Measurements from ENCODE around the gene PAK1. TPM values are rescaled to one million over a fixed set of nuclear protein-coding genes. Genes with fewer than 3 reads are reported as not detected.

Gene PAK1
- total and polyA plus RNA-seq, 2 donors = 27.7 to 36.6 TPM

DNA sequence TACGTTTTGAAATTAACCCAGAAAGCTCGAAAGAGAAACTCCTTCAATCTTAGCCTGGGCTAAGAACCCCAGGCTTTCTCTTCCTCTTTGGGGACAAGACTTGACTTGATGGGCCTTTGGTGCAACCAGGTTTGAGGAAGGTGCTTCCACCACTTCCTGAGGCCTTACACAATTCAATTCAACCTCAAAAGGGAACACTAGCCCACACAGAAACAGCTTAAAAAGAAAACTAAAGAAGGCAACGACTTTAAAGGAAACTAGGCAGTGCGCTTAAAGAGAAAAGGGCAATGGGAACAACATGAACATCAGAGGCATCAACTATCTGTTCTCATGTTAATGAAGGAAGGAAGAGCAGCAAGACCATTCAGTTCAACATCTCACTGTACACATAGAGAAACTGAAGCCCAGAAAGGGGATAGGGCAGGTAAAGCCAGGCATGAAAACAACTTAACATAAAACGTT is 24.8 kb downstream of the PAK1 start:
- no peaks in the 10 kb centered on the region for H3K36me3 ChIP-seq (ENCODE audit: control insufficient read depth in 2 of 2, insufficient read depth in 2 of 2, low read length in 1 of 2)
- 18% methylated on average over 5 of the region's 5 CpGs for WGBS
- no peaks in the 10 kb centered on the region for H3K9me3 ChIP-seq (ENCODE audit: control insufficient read depth in 2 of 2, insufficient read depth in 1 of 2, low read length in 1 of 2)
- DNase-seq (ENCODE audit: low read depth in 6 of 9, low spot score in 9 of 9) = peak in 3 of 9 donors; percentile 15 to 60 (median 39)
- H3K4me3 ChIP-seq (ENCODE audit: low read length in 2 of 2) = no peak overlapping the region
- H3K27me3 ChIP-seq (ENCODE audit: control insufficient read depth in 2 of 2, insufficient read depth in 1 of 2, low read length in 1 of 2) = no peaks in the 10 kb centered on the region
- peaks cover 2 to 8% of the 10 kb centered on the region in 2 donors for H3K4me1 ChIP-seq (ENCODE audit: control insufficient read depth in 2 of 2, insufficient read depth in 2 of 2, low read length in 2 of 2)
- H3K27ac ChIP-seq (ENCODE audit: low read depth in 1 of 2, low read length in 1 of 2) = no peak overlapping the region

DNA sequence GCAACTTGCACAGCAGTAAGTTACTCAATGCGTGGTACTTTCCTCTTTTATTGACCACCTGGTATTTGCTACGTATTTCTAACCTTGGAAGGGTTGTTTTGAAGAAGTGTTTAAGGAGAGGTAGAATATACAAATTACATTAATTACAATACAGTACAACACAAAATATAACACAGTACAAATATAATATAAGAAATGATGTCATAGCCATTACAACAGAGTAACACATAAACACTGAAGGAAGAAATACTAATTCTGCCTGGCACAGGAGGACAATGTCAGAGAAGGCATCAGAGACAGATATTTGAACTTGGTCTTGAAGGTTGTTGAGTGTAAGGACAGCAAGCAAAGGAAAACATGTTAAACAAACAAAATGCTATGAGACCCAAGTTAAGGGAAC is 25.6 kb downstream of the PAK1 start:
- H3K27ac ChIP-seq (ENCODE audit: low read depth in 1 of 2, low read length in 1 of 2) = no peak overlapping the region
- no peak for DNase-seq (ENCODE audit: low read depth in 6 of 9, low spot score in 9 of 9)

DNA sequence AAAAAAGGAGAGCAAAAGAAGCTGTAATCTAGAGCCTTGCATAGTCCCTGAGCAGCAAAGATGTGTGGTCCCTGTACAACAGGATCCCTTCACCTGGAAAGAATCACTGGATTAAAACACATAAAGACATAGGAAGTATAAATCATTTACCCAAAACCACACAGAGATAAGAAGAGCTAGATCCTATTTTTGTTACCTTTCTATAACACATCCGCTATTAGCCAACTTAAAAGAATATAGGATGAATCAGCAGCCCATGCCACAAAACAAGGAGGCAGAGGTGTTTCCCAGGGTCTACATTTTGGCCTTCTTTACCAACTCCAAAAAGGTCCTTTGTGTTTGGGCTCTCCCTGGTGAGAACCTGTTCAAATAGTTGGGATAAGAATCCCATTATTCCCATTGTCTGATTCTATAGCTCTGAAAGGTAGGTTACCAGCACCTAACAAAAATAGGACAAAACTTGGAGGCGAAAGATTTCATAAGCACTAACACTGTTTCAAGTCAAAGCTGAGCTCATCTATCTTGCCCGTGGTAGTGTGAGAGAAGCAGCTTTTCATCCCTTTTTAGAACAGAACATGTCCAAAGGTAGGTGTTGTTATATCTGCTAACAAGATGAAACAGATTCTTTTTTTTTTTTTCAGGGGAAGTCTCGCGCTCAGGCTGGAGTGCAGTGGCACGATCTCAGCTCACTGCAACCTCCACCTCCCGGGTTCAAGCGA is 26.8 kb downstream of the PAK1 start:
- H3K27me3 ChIP-seq (ENCODE audit: control insufficient read depth in 2 of 2, insufficient read depth in 1 of 2, low read length in 1 of 2) = no peaks in the 10 kb centered on the region
- no peaks in the 10 kb centered on the region for H3K9me3 ChIP-seq (ENCODE audit: control insufficient read depth in 2 of 2, insufficient read depth in 1 of 2, low read length in 1 of 2)
- H3K4me3 ChIP-seq (ENCODE audit: low read length in 2 of 2) = no peak overlapping the region
- no peaks in the 10 kb centered on the region for H3K36me3 ChIP-seq (ENCODE audit: control insufficient read depth in 2 of 2, insufficient read depth in 2 of 2, low read length in 1 of 2)
- H3K4me1 ChIP-seq (ENCODE audit: control insufficient read depth in 2 of 2, insufficient read depth in 2 of 2, low read length in 2 of 2) = peaks cover 2 to 8% of the 10 kb centered on the region in 2 donors
- H3K27ac ChIP-seq (ENCODE audit: low read depth in 1 of 2, low read length in 1 of 2) = no peak overlapping the region
- no peak for DNase-seq (ENCODE audit: low read depth in 6 of 9, low spot score in 9 of 9)
- 72% methylated on average over 8 of the region's 8 CpGs for WGBS

More for the DNA sequence above, 25.6 kb downstream of the PAK1 start:
- WGBS = over 99% methylated on average over 2 of the region's 2 CpGs
- H3K9me3 ChIP-seq (ENCODE audit: control insufficient read depth in 2 of 2, insufficient read depth in 1 of 2, low read length in 1 of 2) = no peaks in the 10 kb centered on the region
- H3K4me3 ChIP-seq (ENCODE audit: low read length in 2 of 2) = no peak overlapping the region
- H3K27me3 ChIP-seq (ENCODE audit: control insufficient read depth in 2 of 2, insufficient read depth in 1 of 2, low read length in 1 of 2) = no peaks in the 10 kb centered on the region
- peaks cover 2 to 8% of the 10 kb centered on the region in 2 donors for H3K4me1 ChIP-seq (ENCODE audit: control insufficient read depth in 2 of 2, insufficient read depth in 2 of 2, low read length in 2 of 2)
- no peaks in the 10 kb centered on the region for H3K36me3 ChIP-seq (ENCODE audit: control insufficient read depth in 2 of 2, insufficient read depth in 2 of 2, low read length in 1 of 2)

DNA sequence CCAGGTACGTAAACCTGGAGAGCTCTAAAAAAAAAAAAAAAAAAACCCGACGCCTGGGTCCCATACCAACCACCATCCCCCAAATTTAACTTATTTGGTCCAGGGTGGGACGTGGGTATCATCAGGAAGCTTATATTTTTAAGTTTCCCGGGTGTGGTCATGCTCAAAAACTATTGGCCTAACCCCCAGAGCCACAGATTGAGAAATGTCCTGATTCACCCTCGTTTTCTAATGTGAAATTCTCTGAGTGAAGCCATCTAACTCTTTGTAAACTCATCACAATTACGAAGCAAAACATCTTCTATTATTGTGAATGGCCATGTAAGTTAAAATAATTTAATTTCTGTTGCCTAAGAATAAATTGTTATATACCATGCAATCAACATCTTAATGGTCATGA is 29.6 kb downstream of the PAK1 start:
- WGBS = 90% methylated on average over 7 of the region's 7 CpGs
- peaks cover 2 to 8% of the 10 kb centered on the region in 2 donors for H3K4me1 ChIP-seq (ENCODE audit: control insufficient read depth in 2 of 2, insufficient read depth in 2 of 2, low read length in 2 of 2)

GRCh38 chr11:77442394-77443053 is 31.4 kb downstream of the PAK1 start:
- Histone ChIP-seq H3K9me3 (ENCODE audit: control insufficient read depth in 2 of 2, insufficient read depth in 1 of 2, low read length in 1 of 2) (no peaks in the 10 kb centered on the region), H3K36me3 (ENCODE audit: control insufficient read depth in 2 of 2, insufficient read depth in 2 of 2, low read length in 1 of 2) (no peaks in the 10 kb centered on the region), H3K4me3 (ENCODE audit: low read length in 2 of 2) (no peak overlapping the region), H3K4me1 (ENCODE audit: control insufficient read depth in 2 of 2, insufficient read depth in 2 of 2, low read length in 2 of 2) (peaks cover 3 to 19% of the 10 kb centered on the region in 2 donors), H3K27me3 (ENCODE audit: control insufficient read depth in 2 of 2, insufficient read depth in 1 of 2, low read length in 1 of 2) (no peaks in the 10 kb centered on the region), H3K27ac (ENCODE audit: low read depth in 1 of 2, low read length in 1 of 2) (no peak overlapping the region)
- DNase-seq (ENCODE audit: low read depth in 6 of 9, low spot score in 9 of 9) = no peak
- WGBS = 94% methylated on average over 3 of the region's 3 CpGs

More for the DNA sequence above, 29.6 kb downstream of the PAK1 start:
- no peaks in the 10 kb centered on the region for H3K9me3 ChIP-seq (ENCODE audit: control insufficient read depth in 2 of 2, insufficient read depth in 1 of 2, low read length in 1 of 2)
- no peak overlapping the region for H3K4me3 ChIP-seq (ENCODE audit: low read length in 2 of 2)
- H3K27ac ChIP-seq (ENCODE audit: low read depth in 1 of 2, low read length in 1 of 2) = no peak overlapping the region
- no peaks in the 10 kb centered on the region for H3K36me3 ChIP-seq (ENCODE audit: control insufficient read depth in 2 of 2, insufficient read depth in 2 of 2, low read length in 1 of 2)
- no peaks in the 10 kb centered on the region for H3K27me3 ChIP-seq (ENCODE audit: control insufficient read depth in 2 of 2, insufficient read depth in 1 of 2, low read length in 1 of 2)
- no peak for DNase-seq (ENCODE audit: low read depth in 6 of 9, low spot score in 9 of 9)

- 92% methylated on average over 1 of the region's 1 CpG for WGBS
- Histone ChIP-seq H3K27me3 (ENCODE audit: control insufficient read depth in 2 of 2, insufficient read depth in 1 of 2, low read length in 1 of 2) (no peaks in the 10 kb centered on the region), H3K27ac (ENCODE audit: low read depth in 1 of 2, low read length in 1 of 2) (no peak overlapping the region), H3K9me3 (ENCODE audit: control insufficient read depth in 2 of 2, insufficient read depth in 1 of 2, low read length in 1 of 2) (no peaks in the 10 kb centered on the region), H3K4me3 (ENCODE audit: low read length in 2 of 2) (no peak overlapping the region), H3K4me1 (ENCODE audit: control insufficient read depth in 2 of 2, insufficient read depth in 2 of 2, low read length in 2 of 2) (peaks cover 3 to 13% of the 10 kb centered on the region in 2 donors), H3K36me3 (ENCODE audit: control insufficient read depth in 2 of 2, insufficient read depth in 2 of 2, low read length in 1 of 2) (no peaks in the 10 kb centered on the region)
- no peak for DNase-seq (ENCODE audit: low read depth in 6 of 9, low spot score in 9 of 9)
Measured at GRCh38 chr11:77441426-77441825, 32.5 kb downstream of the PAK1 start.

GRCh38 chr11:77440678-77441077 is 33.2 kb downstream of the PAK1 start:
- Histone ChIP-seq H3K36me3 (ENCODE audit: control insufficient read depth in 2 of 2, insufficient read depth in 2 of 2, low read length in 1 of 2) (no peaks in the 10 kb centered on the region), H3K9me3 (ENCODE audit: control insufficient read depth in 2 of 2, insufficient read depth in 1 of 2, low read length in 1 of 2) (no peaks in the 10 kb centered on the region), H3K27me3 (ENCODE audit: control insufficient read depth in 2 of 2, insufficient read depth in 1 of 2, low read length in 1 of 2) (no peaks in the 10 kb centered on the region), H3K27ac (ENCODE audit: low read depth in 1 of 2, low read length in 1 of 2) (no peak overlapping the region), H3K4me1 (ENCODE audit: control insufficient read depth in 2 of 2, insufficient read depth in 2 of 2, low read length in 2 of 2) (peaks cover 3 to 11% of the 10 kb centered on the region in 2 donors), H3K4me3 (ENCODE audit: low read length in 2 of 2) (no peak overlapping the region)
- no peak for DNase-seq (ENCODE audit: low read depth in 6 of 9, low spot score in 9 of 9)

GRCh38 chr11:77438487-77438886 is 35.4 kb downstream of the PAK1 start:
- WGBS = 11% methylated on average over 2 of the region's 2 CpGs
- H3K9me3 ChIP-seq (ENCODE audit: control insufficient read depth in 2 of 2, insufficient read depth in 1 of 2, low read length in 1 of 2) = no peaks in the 10 kb centered on the region
- no peaks in the 10 kb centered on the region for H3K36me3 ChIP-seq (ENCODE audit: control insufficient read depth in 2 of 2, insufficient read depth in 2 of 2, low read length in 1 of 2)
- H3K27me3 ChIP-seq (ENCODE audit: control insufficient read depth in 2 of 2, insufficient read depth in 1 of 2, low read length in 1 of 2) = no peaks in the 10 kb centered on the region
- peak overlapping the region in 1 of 2 donors; percentile 51 for H3K27ac ChIP-seq (ENCODE audit: low read depth in 1 of 2, low read length in 1 of 2)
- peak in 1 of 9 donors; percentile 38 for DNase-seq (ENCODE audit: low read depth in 6 of 9, low spot score in 9 of 9)
- no peak overlapping the region for H3K4me3 ChIP-seq (ENCODE audit: low read length in 2 of 2)
- H3K4me1 ChIP-seq (ENCODE audit: control insufficient read depth in 2 of 2, insufficient read depth in 2 of 2, low read length in 2 of 2) = peaks cover 3 to 11% of the 10 kb centered on the region in 2 donors

GRCh38 chr11:77436969-77437368 is 36.9 kb downstream of the PAK1 start:
- WGBS = 88% methylated on average over 1 of the region's 1 CpG
- no peaks in the 10 kb centered on the region for H3K27me3 ChIP-seq (ENCODE audit: control insufficient read depth in 2 of 2, insufficient read depth in 1 of 2, low read length in 1 of 2)
- DNase-seq (ENCODE audit: low read depth in 6 of 9, low spot score in 9 of 9) = no peak

More at GRCh38 chr11:77436969-77437368, 36.9 kb downstream of the PAK1 start:
- H3K9me3 ChIP-seq (ENCODE audit: control insufficient read depth in 2 of 2, insufficient read depth in 1 of 2, low read length in 1 of 2) = no peaks in the 10 kb centered on the region
- no peak overlapping the region for H3K4me3 ChIP-seq (ENCODE audit: low read length in 2 of 2)
- H3K36me3 ChIP-seq (ENCODE audit: control insufficient read depth in 2 of 2, insufficient read depth in 2 of 2, low read length in 1 of 2) = no peaks in the 10 kb centered on the region
- no peak overlapping the region for H3K27ac ChIP-seq (ENCODE audit: low read depth in 1 of 2, low read length in 1 of 2)
- H3K4me1 ChIP-seq (ENCODE audit: control insufficient read depth in 2 of 2, insufficient read depth in 2 of 2, low read length in 2 of 2) = peaks cover 3 to 11% of the 10 kb centered on the region in 2 donors

Measured in thymus (tissue), 11 donors.